GM12878 (cell line): ENCODE measurements around the gene GOLGA2. TPM values are rescaled to one million over a fixed set of nuclear protein-coding genes. Genes with fewer than 3 reads are reported as not detected.

ENCODE experiments used
- ATAC-seq: fragments of 200-7000 bp; cut with Tn5 transposase; 3 replicates; pipeline ENCODE4 v1.9.1; 2020; ENCODE audit warnings: mild to moderate bottlenecking, moderate library complexity
- BruUV-seq: library from RNA; stranded (reverse); fragments of 400-500 nt; replicated peaks from 2 replicates; lab custom pipeline; 2021; lab: Mats Ljungman, UMichigan
- CTCF ChIA-PET: fragments of 300-600 bp; sonication (Branson Sonifier 250); formaldehyde crosslinking; extraction: SDS; loops from one replicate; lab custom pipeline; 2021; ENCODE audit warnings: inconsistent platforms; lab: Yijun Ruan, JAX
- POLR2A ChIA-PET: fragments of 350-600 bp; formaldehyde crosslinking; extraction: SDS; loops from one replicate; lab custom pipeline; 2021; ENCODE audit warnings: inconsistent platforms; lab: Charles Lee
- RAD21 ChIA-PET: fragments of 300-600 bp; sonication (Branson Sonifier 250); formaldehyde crosslinking; loops from one replicate; lab custom pipeline; 2023; ENCODE audit warnings: antibody characterized with exemption; ENCODE audit not compliant: unreplicated experiment; lab: Charles Lee
- SMC1A ChIA-PET: fragments of 300-600 bp; sonication (Branson Sonifier 250); formaldehyde crosslinking; loops from one replicate; lab custom pipeline; 2023; ENCODE audit not compliant: unreplicated experiment, uncharacterized antibody; lab: Charles Lee
- DNase-seq: peaks from one replicate; pipeline ENCODE4 v3.0.0-alpha.2; 2011; ENCODE audit warnings: low read depth, low spot score
- FAIRE-seq: peaks from 3 replicates; lab custom pipeline; 2011; peaks lifted over from hg19 to GRCh38; lab: Jason Lieb, UNC
- H2AFZ ChIP-seq: 2 replicates; pipeline ENCODE4 v1.6.0; 2011; ENCODE audit warnings: low read depth, low read length, control low read depth; ENCODE audit not compliant: control insufficient read depth
- H3K27ac ChIP-seq: 2 replicates; pipeline ENCODE4 v1.5.1; 2011; ENCODE audit warnings: control low read depth; ENCODE audit not compliant: control insufficient read depth, insufficient read depth
- H3K27me3 ChIP-seq, 2 experiments: replicated peaks in 1 of 2; 2 replicates each; pipeline versions ENCODE4 v1.6.0 to v1.6.1; 2011; ENCODE audit warnings: low read length in 1 of 2; ENCODE audit not compliant: control insufficient read depth in 2 of 2, insufficient read depth in 2 of 2
- H3K36me3 ChIP-seq, 2 experiments: 2 replicates each; pipeline ENCODE4 v1.5.1; 2011; ENCODE audit warnings: low read length in 1 of 2; ENCODE audit not compliant: control insufficient read depth in 2 of 2, insufficient read depth in 2 of 2
- H3K4me1 ChIP-seq: 2 replicates; pipeline ENCODE4 v1.6.1; 2011; ENCODE audit warnings: mild to moderate bottlenecking, low read length, moderate library complexity, mixed read lengths; ENCODE audit not compliant: control insufficient read depth, insufficient read depth
- H3K4me2 ChIP-seq: 2 replicates; pipeline ENCODE4 v1.6.0; 2011; ENCODE audit warnings: control low read depth; ENCODE audit not compliant: control insufficient read depth, insufficient read depth
- H3K4me3 ChIP-seq: fragments of 200-600 bp; sonication (generic); 2 replicates; pipeline ENCODE4 v1.5.1; 2016
- H3K79me2 ChIP-seq: 2 replicates; pipeline ENCODE4 v1.6.0; 2011; ENCODE audit warnings: low read length; ENCODE audit not compliant: control insufficient read depth, insufficient read depth
- H3K9ac ChIP-seq: 2 replicates; pipeline ENCODE4 v1.8.0; 2011; ENCODE audit warnings: low read length, control low read depth, mixed read lengths; ENCODE audit not compliant: control insufficient read depth, insufficient read depth
- H3K9me3 ChIP-seq: replicated peaks from 3 replicates; pipeline ENCODE4 v1.5.1; 2011; ENCODE audit warnings: mild to moderate bottlenecking, low read length; ENCODE audit not compliant: control insufficient read depth, insufficient read depth
- H4K20me1 ChIP-seq: 2 replicates; pipeline ENCODE4 v1.6.0; 2011; ENCODE audit not compliant: control insufficient read depth, insufficient read depth
- BRCA1 ChIP-seq: IDR thresholded peaks from 2 replicates; pipeline ENCODE4 v1.6.1; 2011; ENCODE audit warnings: low read depth, low read length, improper control_type of control experiment
- CREM ChIP-seq: IDR thresholded peaks from 2 replicates; pipeline ENCODE4 v1.6.1; 2014; ENCODE audit warnings: antibody characterized with exemption, low read depth
- ETV6 ChIP-seq, 2 experiments: fragments of 450-650 bp in 1 of 2; IDR thresholded peaks in 1 of 2; conservative IDR thresholded peaks in 1 of 2; 2 replicates each; pipeline ENCODE4 v1.6.1; 2014; ENCODE audit warnings: antibody characterized with exemption in 1 of 2, borderline replicate concordance in 1 of 2, low read depth in 1 of 2, mild to moderate bottlenecking in 1 of 2, moderate library complexity in 1 of 2
- HDAC2 ChIP-seq: fragments of 200-600 bp; sonication (generic); IDR thresholded peaks from 2 replicates; pipeline ENCODE4 v1.6.1; 2017
- MYB ChIP-seq: fragments of 150-350 bp; IDR thresholded peaks from 2 replicates; pipeline ENCODE4 v1.6.1; 2014; ENCODE audit warnings: mild to moderate bottlenecking, low read depth, low read length, borderline replicate concordance
- PML ChIP-seq: IDR thresholded peaks from 2 replicates; pipeline ENCODE4 v1.6.1; 2012; ENCODE audit warnings: low read length, inconsistent platforms
- RBBP5 ChIP-seq: fragments of 200-600 bp; sonication (generic); conservative IDR thresholded peaks from 2 replicates; pipeline ENCODE4 v1.6.1; 2016
- ZBED1 ChIP-seq: IDR thresholded peaks from 2 replicates; pipeline ENCODE4 v1.6.1; 2016; ENCODE audit warnings: borderline replicate concordance
- WGBS: methylation state at CpG from one replicate; pipeline ENCODE4 v1.1.6; 2016; ENCODE audit warnings: low lambda C conversion rate; ENCODE audit not compliant: insufficient replicate concordance, insufficient coverage; ENCODE audit errors: missing lambda C conversion rate; 5-methylcytosine and 5-hydroxymethylcytosine counted together
- in situ Hi-C: fragments of 300-500 bp; cut with MboI; formaldehyde crosslinking; loops from 9 replicates; pipeline ENCODE4 v1.14.3; 2018; ENCODE audit warnings: mixed read lengths
- intact Hi-C: fragments of 100-400 bp; cut with micrococcal nuclease; formaldehyde crosslinking; loops from one replicate; pipeline ENCODE4 v1.14.2; 2022; ENCODE audit not compliant: unreplicated experiment
- polyA plus RNA-seq, 11 experiments: library from polyadenylated mRNA; depleted of rRNA in 4 of 11; unstranded in 6 of 11; stranded (reverse) in 5 of 11; fragments of >200 nt; fragmentation: Nextera tagmentation in 4 of 11; fragmentation: Illumina TruSeq in 1 of 11; extraction: Ambion mirVana in 4 of 11; extraction: Trizol in 1 of 11; gene quantifications; 1 replicate in 1 of 11; 2 replicates in 10 of 11; pipeline versions ENCODE4 v1.2.1 to v1.2.3, GENCODE V29; 2011 to 2016; ENCODE audit warnings: inconsistent platforms in 2 of 11, missing spikeins in 2 of 11, low read depth in 1 of 11
- total RNA-seq, 4 experiments: library from RNA; depleted of rRNA in 3 of 4; stranded (reverse); fragments of >200 nt in 3 of 4; fragmentation: Illumina TruSeq in 1 of 4; extraction: Trizol in 1 of 4; gene quantifications; 2 replicates each; pipeline versions ENCODE4 v1.2.1 to v1.2.3, GENCODE V29; 2013 to 2021
- TF ChIP-seq, protein P1 (sequence below): IDR thresholded peaks from 2 replicates; pipeline ENCODE4 v1.6.1; 2011; ENCODE audit warnings: mild to moderate bottlenecking, low read depth, low read length, moderate library complexity; ENCODE audit not compliant: insufficient replicate concordance
- TF ChIP-seq, protein P2 (sequence below): IDR thresholded peaks from 2 replicates; pipeline ENCODE4 v1.6.1; 2012; ENCODE audit warnings: low read depth, low read length, improper control_type of control experiment
- TF ChIP-seq, protein P3 (sequence below): IDR thresholded peaks from 2 replicates; pipeline ENCODE4 v1.6.1; 2011; ENCODE audit warnings: low read depth, mild to moderate bottlenecking, low read length, moderate library complexity, borderline replicate concordance; ENCODE audit errors: extremely low read depth

Gene GOLGA2
- total and polyA plus RNA-seq, 10 of the 15 experiments (the other 5 are each of a cell fraction or from before 2014, with no cell fraction given), result 5.9 to 32.6 (median 19.7) TPM

DNA sequence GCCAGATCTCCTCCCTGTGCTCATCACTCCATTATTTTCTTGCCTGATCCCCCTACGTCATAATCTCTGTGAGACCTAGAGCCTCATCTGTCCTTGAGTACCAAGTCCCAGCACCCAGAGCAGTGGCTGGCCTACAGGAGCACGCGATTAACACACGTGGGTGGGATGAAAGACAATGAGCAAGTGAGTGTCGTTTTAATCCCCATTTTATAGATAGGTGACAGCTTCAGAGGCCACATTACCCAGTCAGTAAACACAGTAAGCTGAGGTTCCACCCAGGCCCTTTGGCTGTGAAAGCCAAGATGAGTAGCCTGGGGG, 29.1 kb upstream of the GOLGA2 start:
- Histone ChIP-seq H3K4me2 (no peak overlapping the region), H3K79me2 (no peaks in the 10 kb centered on the region), H2AFZ (no peak overlapping the region), H3K9ac (no peak overlapping the region), H3K27ac (no peak overlapping the region), H4K20me1 (no peaks in the 10 kb centered on the region), H3K4me1 (no peaks in the 10 kb centered on the region), H3K9me3 (no peaks in the 10 kb centered on the region), H3K36me3 (peaks cover 3 to 7% of the 10 kb centered on the region in 2 experiments; a peak in 2 of 4 replicates), H3K27me3 (no peaks in the 10 kb centered on the region), H3K4me3 (no peak overlapping the region)
- TF ChIP-seq MYB (no peak), PML (no peak), RBBP5 (no peak), HDAC2 (no peak), ETV6 (conservative IDR thresholded peaks at IDR 0.05 in 1 of 2, IDR thresholded peaks at IDR 0.05 in 1 of 2; ENCODE audit: borderline replicate concordance in 1 of 2, low read depth in 1 of 2) (no peak), ZBED1 (no peak), BRCA1 (no peak), CREM (no peak)
- TF ChIP-seq, protein P1, sequence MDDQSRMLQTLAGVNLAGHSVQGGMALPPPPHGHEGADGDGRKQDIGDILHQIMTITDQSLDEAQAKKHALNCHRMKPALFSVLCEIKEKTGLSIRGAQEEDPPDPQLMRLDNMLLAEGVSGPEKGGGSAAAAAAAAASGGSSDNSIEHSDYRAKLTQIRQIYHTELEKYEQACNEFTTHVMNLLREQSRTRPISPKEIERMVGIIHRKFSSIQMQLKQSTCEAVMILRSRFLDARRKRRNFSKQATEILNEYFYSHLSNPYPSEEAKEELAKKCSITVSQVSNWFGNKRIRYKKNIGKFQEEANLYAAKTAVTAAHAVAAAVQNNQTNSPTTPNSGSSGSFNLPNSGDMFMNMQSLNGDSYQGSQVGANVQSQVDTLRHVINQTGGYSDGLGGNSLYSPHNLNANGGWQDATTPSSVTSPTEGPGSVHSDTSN, result no peak
- TF ChIP-seq, protein P2, sequence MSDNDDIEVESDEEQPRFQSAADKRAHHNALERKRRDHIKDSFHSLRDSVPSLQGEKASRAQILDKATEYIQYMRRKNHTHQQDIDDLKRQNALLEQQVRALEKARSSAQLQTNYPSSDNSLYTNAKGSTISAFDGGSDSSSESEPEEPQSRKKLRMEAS, result no peak
- TF ChIP-seq, protein P3, sequence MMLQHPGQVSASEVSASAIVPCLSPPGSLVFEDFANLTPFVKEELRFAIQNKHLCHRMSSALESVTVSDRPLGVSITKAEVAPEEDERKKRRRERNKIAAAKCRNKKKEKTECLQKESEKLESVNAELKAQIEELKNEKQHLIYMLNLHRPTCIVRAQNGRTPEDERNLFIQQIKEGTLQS, result no peak
- 64% methylated on average over 5 of the region's 5 CpGs for WGBS
- no peak for ATAC-seq
- RAD21 ChIA-PET, result no interaction called here
- POLR2A ChIA-PET, result interaction anchor here (0.6 kb wide), 1 partner anchor 363 kb away, joined by 3 read pairs; no protein-coding TSS in a partner anchor
- SMC1A ChIA-PET, result no interaction called here
- no TSS peak for BruUV-seq
- intact Hi-C loops (no loop called here), in situ Hi-C loops (no loop called here)
- FAIRE-seq, result no peak
- CTCF ChIA-PET, result interaction anchor here (1.1 to 2.6 kb wide), 2 partner anchors 10 to 36 kb away, joined by 4 to 9 read pairs; no protein-coding TSS in a partner anchor
- DNase-seq, result no peak
